ENCODE results near the gene C4orf51. TPM values are rescaled to one million over a fixed set of nuclear protein-coding genes. Genes with fewer than 3 reads are reported as not detected.
A peak's percentile ranks its signal among the peaks of the same experiment; 100 is the strongest.
"Not testable (repeated sequence)": the region's sequence is repeated elsewhere in the genome, so short reads cannot be mapped to it uniquely, and the experiment has no call there.

The C4orf51 gene
- polyA plus RNA-seq (ENCODE audit: insufficient read length), result not detected
- long read RNA-seq, donor 1, partial matches to known transcripts, result 10 of 10 reads
- long read RNA-seq, donor 1, other reads (novel, unspliced or antisense), result 0 of 10 reads
- long read RNA-seq, donor 2, result 0 reads
- long read RNA-seq, donor 3, partial matches to known transcripts, result 55 of 55 reads
- long read RNA-seq, donor 3, other reads (novel, unspliced or antisense), result 0 of 55 reads
- long read RNA-seq, donor 4, result 0 reads
- long read RNA-seq, donor 5, result 0 reads
- long read RNA-seq, donor 6, partial matches to known transcripts, result 8 of 8 reads
- long read RNA-seq, donor 6, other reads (novel, unspliced or antisense), result 0 of 8 reads
- long read RNA-seq, donor 7, result 0 reads
- long read RNA-seq, donor 8, partial matches to known transcripts, result 6 of 6 reads
- long read RNA-seq, donor 8, other reads (novel, unspliced or antisense), result 0 of 6 reads

DNA sequence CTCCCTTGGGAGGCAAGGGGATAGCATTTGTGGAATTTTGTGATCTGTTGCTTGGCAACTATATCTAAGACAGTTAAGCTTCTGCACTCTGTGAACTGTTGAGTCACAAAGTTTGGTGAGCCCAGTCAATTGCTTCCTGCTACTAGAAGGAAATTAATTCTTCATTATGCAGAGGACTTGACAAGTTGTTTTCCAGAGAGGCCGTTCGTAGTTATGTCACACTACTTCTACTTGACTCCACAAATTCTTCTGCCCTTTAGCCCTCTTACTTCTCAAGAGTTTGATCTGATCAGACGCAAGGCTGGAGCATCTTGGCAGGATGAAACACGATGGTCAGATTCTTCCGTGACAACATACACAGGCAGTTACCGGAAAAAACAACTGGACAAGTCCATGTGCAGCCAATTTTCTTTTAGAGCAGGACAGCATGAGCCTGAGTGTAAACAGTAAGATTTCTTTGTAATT, at the start of gene C4orf51:
Gene C4orf51, plus strand, starts transcription at position 156 of the 465 bp plus-strand sequence. Its CDS starts 58 bp downstream, at position 214.
- peak; percentile 36 for DNase-seq

GRCh38 chr4:145635117-145635516, 44.8 kb upstream of the C4orf51 start:
- no peak for DNase-seq

- DNase-seq, result no peak
Measured at GRCh38 chr4:145635630-145636029, 44.3 kb upstream of the C4orf51 start.

DNA sequence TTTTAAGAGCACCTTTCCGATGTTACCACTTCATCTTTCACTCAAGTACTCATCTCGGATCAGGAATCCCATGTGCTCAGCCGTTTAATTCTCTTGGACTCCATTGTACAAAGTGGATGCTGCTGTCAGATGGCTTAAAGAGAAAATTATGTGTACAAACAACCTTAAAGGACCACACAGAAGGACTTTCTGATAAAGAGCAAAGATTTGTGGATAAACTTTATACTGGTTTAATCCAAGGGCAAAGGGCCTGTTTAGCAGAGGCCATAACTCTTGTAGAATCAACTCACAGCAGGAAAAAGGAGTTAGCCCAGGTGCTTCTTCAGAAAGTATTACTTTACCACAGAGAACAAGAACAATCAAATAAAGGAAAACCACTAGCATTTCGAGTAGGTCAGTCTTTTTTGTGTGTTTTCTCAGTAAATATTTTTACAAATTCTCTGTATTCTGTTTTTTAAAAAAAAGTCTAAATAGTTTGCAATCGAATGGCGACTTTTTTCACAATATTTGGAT, 40.7 kb upstream of the C4orf51 start:
- peak; percentile 26 for DNase-seq

DNA sequence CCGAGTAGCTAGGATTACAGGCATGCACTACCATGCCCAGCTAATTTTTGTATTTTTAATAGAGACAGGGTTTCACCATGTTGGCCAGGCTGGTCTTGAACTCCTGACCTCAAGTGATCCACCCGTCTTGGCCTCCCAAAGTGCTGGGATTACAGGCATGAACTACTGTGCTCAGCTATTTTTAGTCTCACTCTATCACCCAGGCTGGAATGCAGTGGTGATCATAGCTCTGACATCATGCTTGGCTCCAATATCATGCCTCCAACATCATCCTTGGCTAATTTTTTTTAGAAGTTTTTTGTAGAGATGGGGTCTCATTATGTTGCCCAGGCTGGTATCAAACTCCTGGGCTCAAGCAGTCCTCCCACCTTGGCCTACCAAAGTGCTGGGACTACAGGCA, 39.7 kb upstream of the C4orf51 start:
- not testable (repeated sequence) for DNase-seq

DNA sequence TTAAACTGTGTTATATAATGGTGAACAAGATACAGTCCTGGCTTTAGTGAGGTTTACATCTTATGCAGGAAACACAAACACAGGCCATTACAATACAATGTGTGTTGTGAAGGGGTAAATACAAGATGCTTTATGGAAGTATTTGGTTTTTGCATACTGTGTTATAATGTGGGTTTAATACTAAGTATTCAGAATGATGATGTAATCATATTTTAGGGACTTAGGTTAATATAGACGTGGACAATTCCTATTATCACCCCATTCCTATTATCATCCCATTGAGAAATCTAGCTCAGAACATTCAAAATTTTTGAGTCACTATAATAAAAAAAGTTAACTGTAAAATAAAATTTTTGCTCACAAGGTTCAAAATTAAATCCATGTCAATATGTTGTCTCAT, 36.7 kb upstream of the C4orf51 start:
- no peak for DNase-seq

- no peak for DNase-seq
Measured at GRCh38 chr4:145644699-145645098, 35.2 kb upstream of the C4orf51 start.

DNA sequence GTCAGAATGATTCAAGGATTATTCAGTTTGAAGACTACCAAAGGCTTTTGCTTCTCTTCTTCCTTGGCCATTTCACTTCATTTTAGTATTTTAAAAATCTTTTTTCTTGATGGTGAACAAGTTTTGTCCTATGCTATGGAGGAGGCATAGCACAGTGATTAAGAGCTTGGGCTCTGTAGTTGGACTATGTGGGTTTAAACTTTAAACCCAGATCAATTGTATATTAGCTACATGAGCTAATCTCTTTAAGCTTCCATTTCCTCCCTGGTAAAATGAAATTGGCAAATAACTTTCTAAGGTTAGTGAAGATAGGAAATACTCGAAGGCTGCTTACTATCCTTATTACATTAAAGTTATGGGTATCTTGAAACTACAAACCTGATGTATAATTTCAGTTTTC, 23.8 kb upstream of the C4orf51 start:
- DNase-seq, result no peak

GRCh38 chr4:145660064-145660463, 19.9 kb upstream of the C4orf51 start:
- no peak for DNase-seq

DNA sequence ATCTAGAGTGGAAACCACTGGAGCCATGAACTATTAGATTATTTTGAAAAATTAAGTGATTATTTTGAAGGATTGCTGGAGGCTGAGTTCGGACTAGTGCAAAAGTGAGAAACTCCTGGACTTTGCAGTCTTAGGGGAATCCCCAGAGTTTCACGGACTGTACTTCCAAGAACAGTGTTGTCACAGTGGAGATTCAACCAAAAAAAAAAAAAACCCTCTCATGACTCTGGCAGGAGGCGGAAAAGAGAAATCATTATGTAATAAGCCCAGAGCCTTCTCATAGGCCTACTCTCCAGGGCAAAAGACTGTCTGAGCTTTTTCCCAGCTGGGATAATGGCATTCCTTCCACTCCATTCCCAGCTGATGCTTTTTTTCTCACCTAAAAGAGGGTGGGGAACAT, 16.8 kb upstream of the C4orf51 start:
- DNase-seq, result no peak

- DNase-seq, result no peak
Measured at GRCh38 chr4:145665773-145666172, 14.2 kb upstream of the C4orf51 start.

- no peak for DNase-seq
Measured at GRCh38 chr4:145670422-145670821, 9.5 kb upstream of the C4orf51 start.

DNA sequence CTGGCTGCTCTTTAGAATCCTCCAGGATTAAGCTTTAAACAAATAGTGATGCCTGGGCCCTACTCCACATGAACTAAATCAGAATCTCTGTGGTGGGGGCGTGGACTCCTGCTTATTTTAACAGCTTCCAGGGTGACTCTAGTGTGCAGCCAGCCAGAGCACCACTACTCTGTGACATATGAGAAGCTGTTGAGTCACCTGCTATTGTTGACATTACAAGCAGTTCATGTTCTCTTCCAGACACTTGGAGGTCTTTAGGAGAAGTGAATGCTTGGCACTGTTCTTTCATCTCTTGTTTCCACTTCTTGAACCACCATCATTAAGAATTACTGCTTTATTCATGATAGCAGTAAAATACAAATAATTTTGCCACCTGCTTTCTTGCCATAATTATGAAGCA, 426 bp upstream of the C4orf51 start:
- DNase-seq, result peak; percentile 68

DNA sequence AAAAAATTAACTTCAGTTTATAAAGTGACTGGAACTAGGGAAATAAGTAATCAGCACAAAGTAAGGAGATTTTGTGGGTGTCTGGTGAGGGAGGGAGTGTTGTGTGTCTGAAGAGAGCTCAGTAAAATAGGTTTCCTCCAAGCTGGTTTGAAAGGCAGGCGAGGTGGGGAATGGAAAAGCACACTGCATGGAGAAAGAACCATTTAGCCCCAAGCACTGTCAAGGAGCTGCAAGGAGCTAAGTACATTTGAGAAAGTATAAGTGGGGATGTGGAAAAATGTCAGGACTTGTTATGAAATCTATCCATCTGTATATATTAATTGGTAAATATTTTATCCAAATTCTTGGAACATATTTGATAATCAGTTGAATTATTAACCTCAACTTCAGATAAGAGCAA, 956 bp downstream of the C4orf51 start:
- no peak for DNase-seq

- DNase-seq, result no peak
Measured at GRCh38 chr4:145681518-145681917, 1.6 kb downstream of the C4orf51 start.

DNA sequence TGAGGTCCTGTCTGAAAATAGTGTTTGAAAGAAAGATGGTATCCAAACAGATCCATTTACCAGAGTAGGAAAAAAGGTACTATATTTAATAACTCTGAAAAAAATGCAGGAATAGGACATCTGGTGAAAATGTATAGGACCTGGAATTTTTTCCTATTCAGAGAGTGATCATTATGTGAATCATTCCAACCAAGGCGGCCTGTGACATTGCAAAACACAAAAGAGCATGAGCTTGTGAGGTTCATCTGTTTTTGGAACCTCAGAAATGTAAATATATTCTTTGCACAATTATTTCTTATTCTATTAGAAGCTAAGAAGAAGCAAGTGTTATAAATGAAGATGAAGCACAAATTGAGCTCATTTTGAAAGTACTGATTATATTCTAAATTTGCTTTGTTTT, 2.0 kb downstream of the C4orf51 start:
- DNase-seq, result no peak

GRCh38 chr4:145686991-145687390, 7.0 kb downstream of the C4orf51 start:
- DNase-seq, result no peak

- no peak for DNase-seq
Measured at GRCh38 chr4:145690610-145691009, 10.7 kb downstream of the C4orf51 start.

DNA sequence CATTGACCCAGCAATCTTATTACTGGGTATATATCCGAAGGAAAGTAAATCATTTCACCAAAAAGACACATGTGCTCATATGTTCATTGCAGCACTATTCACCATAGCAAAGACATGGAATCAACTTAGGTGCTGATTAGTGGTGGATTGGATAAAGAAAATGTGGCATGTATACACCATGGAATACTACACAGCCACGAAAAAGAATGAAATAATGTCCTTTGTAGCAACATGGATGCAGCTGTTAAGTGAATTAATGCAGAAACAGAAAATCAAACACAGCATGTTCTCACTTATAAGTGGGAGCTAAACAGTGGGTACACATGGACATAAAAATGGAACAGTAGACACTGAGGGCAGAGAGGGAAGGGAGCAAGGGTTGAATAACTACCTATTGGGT, 11.5 kb downstream of the C4orf51 start:
- DNase-seq, result not testable (repeated sequence)

DNA sequence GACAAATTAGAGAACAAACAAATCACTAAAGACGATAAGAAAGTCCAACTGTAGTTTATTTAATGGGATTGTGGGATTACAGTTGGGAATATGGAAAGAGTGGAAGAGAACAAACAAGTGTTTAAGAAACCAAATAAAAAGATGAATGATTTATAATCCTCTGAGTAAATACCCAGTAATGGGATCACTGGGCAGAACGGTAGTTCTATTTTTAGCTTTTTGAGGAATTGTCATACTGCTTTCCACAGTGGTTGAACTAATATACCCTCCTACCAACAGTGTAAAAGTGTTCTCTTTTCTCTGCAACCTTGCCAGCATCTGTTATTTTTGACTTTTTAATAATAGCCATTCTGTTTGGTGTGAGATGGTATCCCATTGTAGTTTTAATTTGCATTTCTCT, 15.0 kb downstream of the C4orf51 start:
- no peak for DNase-seq

GRCh38 chr4:145697332-145697731, 17.4 kb downstream of the C4orf51 start:
- no peak for DNase-seq

GRCh38 chr4:145698507-145698906, 18.6 kb downstream of the C4orf51 start:
- no peak for DNase-seq

DNA sequence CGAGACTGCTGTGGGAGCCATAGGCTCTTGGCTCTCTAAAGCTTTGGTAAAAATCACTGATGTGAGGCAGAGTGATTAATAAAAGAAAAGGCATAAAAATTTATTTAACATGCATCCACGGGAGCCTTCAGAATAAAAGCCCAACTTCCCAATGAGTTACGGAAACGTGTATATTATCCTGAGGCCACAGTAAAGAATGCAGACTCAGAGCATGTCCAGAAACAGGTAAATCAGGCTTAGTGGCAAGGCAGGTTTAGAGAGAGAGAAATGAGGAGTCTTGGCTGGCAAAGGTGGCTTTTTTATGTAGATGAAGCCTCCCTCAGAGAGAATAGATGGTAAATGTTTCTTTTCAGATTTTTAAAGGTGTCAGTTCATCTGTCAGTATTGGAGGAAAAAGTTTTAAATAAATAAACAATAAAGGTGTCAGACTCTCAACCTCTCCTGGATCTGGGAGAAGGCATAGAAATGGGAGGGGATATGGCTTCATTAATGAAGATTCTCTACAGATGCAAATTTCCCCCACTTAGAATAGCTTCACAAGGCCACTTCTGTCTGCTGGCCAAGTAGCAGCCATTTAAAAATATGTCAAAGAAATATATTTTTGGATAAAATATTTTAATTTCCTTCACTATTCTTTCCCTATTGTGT, 24.0 kb downstream of the C4orf51 start:
- DNase-seq, result peak; percentile 33
